ENCODE results near the gene MST1.

MST1 gene

DNA sequence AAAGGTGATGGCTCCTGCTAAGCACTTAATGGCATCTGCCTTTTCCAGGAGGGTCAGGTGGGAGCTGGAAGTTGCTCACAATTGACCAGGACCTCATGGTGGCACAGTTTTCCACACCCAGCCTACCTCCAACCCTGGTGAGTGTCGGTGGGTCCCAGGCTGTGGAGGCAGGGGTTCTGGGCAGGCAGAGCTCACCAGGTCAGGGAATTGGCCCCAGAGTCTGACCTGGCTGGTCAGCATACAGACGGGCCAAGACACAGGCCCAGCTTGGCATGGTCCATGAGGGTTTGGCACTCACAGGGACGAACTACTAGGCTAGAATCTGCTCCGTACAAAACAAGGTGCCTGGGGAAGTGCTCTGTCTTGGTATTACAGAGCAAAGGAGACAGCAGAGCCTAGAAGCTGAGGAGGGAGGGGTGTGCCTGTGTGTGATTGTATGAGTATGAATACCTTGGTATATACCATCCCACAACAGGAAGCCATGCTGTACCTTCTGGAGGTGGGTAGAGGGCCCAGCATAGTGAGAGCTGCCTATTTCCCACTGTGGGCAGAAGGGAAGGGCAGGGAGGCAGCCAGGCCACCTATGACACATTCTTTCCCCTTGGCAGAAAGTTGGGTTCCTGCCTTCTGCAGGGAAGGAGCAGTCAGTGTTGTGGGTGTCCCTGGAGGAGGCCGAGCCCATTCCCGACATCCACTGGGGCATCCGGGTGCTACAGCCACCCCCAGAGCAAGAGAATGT lies 8.6 kb downstream of the MST1 start:
- no peak for DNase-seq

DNA sequence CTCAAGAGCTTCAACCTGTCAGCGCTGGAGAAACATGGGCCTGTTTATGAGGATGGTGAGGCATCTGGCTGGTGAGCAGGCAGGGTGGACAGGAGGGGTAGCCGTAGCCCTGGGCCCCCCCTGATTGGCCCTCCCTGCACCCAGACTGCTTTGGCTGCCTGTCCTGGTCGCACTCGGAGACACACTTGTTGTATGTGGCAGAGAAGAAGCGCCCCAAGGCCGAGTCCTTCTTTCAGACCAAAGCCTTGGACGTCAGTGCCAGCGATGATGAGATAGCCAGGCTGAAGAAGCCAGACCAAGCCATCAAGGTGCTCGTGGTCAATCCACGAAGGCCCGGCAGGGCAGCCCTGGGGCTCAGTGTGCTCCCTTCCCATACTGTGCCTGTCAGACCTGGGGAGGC lies 13.4 kb downstream of the MST1 start:
- DNase-seq = no peak

DNA sequence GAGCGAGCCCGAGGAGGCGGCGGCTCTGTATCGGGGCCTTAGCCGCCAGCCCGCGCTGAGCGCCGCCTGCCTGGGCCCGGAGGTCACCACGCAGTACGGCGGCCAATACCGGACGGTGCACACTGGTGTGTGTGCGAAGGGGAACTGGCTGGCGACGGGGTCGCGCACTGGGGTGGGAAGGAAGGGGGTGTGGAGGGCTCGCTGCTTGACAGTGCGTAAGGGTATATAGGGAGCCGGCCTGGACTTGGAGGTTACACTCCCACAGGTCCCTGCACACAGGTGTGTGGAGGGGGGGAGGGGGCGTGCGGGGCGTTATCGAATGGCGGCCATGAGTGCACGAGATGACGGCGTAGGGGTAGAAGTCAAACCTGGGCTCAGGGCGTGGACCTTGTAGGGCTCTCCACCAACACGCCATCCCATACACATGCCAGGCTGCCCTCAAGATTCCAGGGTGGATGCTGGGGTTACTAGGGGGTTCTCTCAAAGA lies 14.7 kb downstream of the MST1 start:
- DNase-seq = no peak

DNA sequence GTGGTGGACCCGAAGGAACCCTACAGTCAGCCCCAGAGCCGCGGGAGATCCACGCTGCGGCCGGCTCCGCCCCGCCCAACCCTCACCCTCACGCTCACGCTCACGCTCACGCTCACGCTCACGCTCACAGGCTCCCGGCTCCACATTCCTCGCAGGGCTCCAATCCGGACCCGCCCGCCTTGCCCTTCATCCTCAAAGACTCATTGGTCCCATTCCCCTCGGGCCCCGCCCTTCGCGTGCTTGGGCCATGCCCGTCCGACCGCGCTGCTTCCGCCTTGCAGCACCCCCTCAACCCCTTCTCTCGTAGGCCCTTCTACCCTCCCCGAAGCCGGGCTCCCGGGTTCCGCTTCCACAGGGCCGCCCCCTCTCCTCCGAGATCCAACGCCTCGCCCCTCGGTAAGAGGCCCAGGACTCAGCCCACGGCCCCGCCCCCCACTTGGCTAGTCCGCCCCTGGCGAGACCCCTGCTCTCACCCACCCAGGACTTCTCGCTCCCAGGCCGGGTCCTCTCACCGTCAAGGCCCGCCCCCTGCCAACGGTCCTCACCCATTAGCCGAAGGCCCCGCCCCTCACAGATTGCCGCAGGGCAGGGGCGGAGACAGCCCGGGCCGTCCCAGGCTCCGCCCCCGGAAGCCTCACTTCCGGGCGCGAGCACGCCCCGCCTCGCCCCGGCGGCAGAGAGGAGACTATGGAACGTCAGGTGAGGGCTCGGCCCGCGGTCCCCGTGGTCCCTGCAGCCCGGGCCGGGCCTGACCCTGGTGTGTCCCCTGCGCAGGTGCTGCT lies 15.4 kb downstream of the MST1 start, which contains the start of gene APEH:
Gene APEH, plus strand, starts transcription at position 637 of the 782 bp plus-strand sequence. Its CDS starts 51 bp downstream, at position 688.
- no peak for DNase-seq

DNA sequence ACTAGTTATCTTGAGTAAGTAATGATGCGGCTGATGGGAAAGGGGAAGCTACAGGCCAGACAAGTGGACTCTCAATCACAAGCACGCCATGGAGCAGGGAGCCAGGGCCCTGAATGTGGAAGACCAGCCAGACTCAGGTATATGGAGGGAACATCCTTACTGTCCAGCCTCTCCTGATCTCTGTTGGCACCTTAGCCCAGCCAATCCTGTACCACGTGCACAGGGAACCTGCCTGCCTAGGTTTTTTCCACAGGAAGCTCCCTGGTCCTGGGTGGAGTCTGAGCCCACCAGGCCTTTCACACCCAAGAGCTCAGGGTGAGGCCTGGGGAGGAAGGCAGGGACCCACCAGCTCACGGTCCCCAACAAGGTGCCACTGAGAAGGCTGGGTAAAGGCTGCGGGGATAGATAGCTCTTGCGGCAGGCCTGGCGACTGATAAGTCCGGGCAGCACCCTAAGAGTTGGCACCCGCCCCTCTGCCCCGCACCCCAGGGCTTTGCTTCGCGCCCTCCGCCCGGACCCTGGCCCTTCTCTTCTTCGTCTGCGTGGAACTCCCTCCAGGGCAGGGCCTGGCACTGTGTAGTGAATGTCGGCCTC lies 16.1 kb downstream of the MST1 start:
- DNase-seq = no peak

DNA sequence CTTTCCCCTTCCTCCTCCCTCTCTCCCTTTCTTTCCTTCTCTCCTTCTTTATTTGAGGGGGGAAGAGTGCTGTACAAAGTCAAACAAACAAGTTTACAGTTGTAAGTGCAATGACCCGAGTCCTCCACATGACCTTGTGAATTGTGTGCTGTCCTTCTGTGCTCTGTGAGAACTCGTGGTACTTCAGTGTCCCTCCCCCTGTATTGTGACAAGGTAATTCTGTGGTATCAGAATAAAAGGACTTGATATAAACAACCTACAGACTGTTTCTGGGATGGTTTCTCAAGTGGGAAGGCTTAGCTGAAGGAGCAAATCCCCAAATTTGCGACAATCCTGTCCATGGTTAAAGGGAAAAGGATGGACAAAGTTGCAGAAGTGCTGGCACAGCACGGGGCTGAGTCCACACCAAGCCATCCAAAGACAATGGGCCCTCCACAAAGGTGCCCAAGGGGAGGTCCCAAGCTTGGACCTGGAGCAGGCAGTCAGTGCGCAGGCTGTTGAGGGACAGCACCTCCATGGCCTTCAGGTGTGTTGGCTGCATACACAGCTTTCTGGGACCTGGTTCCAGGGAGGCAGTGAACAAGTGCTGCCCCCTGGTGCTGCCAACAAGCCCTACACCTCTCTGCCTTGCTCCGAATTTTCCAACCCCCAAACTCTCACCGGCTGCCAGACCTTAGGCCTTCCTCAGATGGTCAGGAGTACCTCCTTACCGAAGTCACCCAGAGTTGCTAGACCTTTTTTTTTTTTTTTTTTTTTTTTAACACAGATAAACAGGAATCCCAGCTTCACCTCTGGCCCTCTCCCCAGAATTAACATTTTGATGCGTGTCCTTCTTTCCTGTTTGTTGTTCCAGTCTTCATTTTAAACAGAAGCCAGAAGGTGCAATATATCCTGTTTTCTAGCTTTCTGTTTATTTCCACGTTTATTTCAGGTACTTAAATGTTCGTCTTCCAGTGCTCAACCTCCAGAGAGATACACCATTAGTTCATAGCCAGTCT lies 17.7 kb downstream of the MST1 start:
- DNase-seq = no peak

DNA sequence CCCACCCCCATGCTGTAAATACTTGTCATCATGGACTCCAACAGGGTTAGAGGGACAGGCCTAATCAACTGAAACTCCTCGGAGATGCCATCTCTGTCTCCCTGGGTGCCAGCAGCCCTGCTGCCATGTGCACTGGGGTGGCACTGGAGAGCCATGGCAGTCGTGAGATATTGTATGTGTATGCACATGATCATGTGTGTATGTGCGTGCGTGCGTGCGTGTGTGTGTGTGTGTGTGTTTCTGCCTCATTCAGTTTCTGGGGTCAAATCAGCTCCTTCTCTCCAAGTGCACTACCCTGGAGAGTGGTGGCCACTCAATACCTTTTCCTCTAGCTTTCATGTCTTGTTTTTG lies 18.4 kb downstream of the MST1 start:
- no peak for DNase-seq

DNA sequence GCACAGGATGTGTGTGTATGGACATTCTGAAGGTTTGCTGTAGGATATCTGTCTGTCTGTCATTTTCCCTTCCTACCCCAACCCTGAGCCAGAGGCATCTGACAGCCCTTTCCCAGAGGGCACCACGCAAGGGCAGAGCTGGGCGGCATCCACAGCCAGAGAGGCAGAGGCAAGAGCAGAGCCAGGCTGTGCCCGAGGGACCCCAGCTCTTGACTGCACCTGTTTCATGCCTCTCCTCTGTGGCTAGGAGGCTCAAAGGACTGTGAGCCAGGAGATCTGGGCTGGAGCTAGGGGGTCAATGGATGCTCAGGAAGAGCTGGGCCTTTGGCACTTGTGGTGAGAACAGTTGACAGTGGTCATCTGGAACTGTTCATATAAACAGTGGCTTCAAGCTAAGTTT lies 19.9 kb downstream of the MST1 start:
- no peak for DNase-seq

DNA sequence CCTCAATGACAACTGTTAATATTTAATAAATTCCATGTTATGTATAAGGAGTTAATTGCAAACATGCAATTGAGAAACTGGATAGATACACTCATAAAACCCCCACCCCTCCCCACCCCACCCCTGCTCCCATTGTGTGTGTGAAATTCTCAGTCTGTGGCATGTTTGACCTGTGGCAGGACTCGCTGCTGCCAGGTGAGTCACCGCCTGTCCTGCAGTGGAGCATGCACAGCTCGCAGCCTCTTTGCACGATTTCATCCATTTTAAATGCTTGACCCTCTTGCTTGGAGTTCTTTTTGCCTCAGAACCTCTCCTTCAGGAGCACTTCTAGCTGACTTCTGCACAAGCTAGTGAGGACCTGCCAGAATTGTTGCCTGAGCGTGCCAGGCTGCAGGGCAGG lies 20.4 kb downstream of the MST1 start:
- DNase-seq = no peak

DNA sequence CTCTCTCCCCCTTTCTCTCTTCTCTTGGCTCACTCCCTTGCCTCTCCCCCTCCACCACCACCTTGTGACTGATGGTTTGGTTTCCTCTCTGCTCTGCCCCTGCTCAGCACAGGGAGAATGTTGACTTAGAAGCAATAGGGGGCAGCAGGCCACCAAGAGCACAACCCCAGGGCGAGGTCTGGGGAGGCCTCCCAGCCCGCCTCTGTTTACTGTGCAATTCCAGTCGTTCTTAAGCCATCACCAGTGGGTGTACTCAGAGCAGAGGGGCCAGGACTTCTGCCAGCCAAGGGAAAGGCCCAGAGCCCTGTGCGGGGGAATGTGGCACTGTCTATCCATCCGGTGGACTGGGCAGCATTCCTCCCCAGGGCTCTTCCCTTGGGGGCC lies 20.9 kb downstream of the MST1 start:
- DNase-seq = no peak

DNA sequence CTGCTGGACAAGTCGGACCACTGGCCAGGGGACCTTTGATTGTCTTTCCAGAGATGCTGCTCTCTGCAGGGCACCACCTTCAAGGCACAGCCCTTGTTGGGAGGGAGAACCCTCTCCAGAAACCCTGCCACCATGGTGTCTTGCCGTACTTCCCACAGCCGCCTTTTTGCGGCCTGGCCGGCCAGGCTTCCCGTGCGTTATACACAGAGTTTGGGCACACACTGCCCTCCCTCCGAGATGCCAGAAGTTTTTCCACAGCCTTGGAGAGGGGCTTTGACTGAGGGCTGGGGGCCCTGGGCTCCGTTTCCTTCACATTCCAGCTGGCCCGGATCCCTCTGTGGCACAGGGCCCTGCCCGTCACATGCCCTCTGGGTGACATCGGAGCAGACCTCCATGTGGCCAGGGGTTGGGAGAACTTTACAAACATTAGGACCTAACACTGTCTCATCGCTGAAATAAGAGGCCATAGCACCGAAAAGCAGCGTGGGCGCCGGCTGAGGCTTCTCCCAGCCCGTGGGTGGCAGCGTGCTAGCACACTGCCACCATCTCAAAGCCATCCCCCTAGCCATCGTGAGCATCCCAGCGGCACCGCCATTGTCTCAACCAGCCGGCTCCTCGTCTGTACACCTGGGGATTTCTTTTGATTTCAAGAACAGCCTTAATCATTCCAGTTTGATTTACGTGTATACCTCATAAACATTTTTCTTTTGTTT lies 21.4 kb downstream of the MST1 start:
- peak in 7 of 58 donors; percentile 9 to 52 (median 22) for DNase-seq

DNA sequence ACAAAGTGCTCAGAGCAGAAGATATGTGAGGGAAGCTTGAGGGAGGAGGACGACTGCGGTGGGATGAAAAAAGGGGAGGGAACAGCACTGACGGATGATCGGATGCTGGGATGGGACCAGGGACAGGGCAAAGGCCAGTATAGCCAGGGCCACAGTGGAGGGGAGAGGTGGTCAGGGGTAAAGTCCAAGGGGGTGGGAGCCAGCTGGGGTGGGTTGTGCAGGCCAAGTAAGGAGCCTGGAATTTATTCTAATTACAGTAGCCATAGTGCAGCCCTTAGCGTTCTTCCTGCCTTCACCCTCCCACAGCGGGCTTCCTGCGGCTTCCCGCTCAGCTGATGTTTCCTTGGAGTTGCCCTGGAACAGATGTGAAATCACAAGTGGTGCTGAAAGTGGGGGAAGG lies 22.7 kb downstream of the MST1 start:
- DNase-seq = no peak

DNA sequence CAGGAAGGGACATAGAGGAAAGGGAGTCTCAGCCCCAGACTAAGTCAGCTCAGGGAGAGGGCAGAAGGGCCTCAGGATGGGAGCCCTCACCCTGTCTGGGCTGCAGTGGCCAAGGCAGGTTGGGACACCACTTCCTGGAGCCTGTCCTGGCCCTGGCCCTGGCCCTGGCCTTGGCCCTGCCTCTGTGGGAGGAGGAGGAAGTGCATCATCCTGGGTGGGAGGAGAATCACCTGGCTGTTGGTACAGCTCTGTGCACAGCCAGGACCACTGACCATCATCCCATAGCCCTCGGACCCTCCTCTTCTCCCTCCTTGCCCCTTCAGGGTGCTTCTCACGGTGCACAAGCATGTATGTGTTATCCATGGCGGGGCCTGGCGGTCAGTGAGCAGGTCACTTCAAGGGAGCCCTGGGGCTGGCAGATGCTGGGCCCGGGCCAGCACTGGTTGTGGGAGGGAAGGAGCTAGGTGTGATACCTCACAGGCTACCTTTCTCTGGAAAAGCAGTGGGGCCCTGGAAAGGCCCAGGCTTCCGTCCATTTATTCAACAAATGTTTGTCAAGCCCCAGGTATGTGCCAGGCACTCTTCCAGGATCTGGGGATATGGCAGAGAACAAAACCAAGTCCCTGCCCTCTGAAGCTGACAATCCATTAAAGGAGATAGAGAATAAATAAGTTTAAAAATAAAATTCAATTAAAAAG lies 23.3 kb downstream of the MST1 start:
- no peak for DNase-seq

DNA sequence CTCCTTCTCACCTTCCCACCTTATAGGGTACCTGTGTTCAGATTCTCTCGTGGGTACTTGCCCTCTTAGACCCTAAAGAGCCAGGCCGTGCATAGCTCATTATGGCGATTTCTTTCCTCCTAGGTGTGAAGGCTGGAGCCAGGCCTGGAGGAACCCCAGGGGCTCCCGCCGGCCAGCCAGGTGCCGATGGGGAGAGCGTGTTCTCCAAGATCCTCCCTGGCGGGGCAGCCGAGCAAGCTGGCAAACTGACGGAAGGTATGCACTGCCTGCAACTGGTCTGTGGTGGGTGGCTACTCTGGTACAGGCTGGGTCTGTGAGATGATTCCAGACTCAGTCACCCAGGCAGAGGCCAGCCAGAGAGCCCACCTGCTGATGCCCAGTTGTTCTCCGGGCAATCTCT lies 25.0 kb downstream of the MST1 start:
- DNase-seq = no peak

DNA sequence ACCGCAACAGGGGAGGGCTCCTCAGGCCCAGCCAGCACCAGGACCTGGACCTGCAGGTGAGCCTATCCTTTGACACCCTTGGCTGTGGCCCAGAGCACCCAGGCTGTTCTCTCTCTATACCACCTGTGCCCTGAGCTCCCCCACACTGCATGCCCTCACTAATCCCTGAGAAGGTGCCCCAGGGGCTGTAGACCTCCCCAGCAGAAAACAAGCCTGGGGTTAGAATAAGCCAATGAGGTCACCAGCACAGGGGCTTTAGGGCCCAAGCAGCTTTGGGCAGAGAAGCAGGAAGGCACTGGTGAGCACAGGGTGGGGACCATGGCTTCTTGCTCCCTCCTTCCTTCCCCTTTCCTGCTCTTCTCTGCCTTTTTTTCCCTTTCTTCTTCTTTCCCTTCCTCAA lies 25.4 kb downstream of the MST1 start:
- DNase-seq = no peak

DNA sequence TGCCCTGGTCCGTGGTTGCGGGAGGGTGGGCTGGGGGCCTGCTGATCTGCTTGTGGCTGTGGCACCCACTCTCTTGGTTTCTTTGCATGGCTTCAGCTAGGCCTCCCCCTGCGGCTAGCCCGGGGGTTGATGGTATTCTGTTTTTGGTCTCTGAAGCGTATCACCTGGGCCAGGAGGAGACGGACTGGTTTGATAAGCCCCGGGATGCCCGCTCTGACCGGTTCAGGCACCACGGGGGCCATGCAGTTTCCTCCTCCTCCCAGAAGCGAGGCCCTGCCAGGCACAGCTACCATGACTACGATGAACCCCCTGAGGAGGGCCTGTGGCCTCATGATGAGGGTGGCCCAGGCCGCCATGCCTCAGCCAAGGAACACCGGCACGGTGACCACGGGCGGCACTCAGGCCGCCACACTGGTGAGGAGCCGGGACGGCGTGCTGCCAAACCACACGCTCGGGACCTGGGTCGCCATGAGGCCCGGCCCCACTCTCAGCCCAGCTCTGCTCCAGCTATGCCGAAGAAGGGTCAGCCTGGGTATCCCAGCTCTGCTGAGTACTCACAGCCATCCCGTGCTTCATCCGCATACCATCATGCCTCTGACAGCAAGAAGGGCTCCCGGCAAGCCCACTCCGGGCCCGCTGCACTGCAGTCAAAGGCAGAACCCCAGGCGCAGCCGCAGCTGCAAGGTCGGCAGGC lies 26.4 kb downstream of the MST1 start:
- DNase-seq = no peak

DNA sequence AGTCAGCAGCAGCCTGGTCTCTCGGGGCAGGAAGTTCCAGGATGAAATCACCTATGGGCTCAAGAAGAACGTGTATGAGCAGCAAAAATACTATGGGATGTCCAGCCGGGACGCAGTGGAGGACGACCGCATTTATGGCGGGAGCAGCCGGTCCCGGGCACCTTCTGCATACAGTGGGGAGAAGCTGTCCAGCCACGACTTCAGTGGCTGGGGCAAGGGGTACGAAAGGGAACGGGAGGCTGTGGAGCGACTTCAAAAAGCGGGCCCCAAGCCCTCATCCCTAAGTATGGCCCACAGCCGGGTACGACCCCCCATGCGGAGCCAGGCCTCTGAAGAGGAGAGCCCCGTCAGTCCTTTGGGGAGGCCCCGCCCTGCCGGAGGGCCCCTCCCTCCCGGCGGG lies 27.3 kb downstream of the MST1 start:
- no peak for DNase-seq

DNA sequence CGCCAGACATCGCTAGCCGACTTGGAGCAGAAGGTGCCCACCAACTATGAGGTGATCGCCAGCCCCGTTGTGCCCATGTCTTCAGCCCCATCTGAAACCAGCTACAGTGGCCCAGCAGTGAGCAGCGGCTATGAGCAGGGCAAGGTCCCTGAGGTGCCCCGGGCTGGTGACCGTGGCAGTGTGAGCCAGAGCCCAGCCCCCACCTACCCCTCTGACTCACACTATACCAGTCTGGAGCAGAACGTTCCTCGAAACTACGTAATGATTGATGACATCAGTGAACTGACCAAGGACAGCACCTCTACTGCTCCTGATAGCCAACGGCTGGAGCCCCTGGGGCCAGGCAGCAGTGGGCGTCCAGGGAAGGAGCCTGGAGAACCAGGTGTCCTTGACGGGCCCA lies 28.0 kb downstream of the MST1 start:
- no peak for DNase-seq

DNA sequence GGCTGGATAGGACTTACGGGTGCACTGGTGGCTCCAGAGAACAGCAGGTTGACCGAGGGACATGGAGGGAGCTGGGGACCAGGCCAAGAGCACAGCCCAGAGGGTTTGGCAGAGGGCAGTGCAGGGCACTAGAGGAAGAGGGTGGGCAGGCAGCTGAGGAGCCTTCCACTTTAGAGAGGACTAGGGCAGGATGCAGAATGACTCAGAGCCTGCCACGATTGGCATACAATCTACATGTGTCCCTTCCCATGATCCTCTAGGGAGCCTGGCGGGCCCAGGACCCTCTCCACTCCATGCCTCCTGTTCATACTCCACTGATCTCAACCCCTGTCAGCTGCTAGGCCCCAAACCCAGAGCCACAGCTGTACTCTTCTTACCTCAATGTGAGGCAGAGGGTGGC lies 29.5 kb downstream of the MST1 start:
- DNase-seq = no peak
